Muscle layer of colon (tissue), 2 donors: ENCODE measurements around the gene OLFM3.

Experiments
- H3K27ac ChIP-seq: one replicate; pipeline ENCODE4 v1.7.0; 2013; ENCODE audit warnings: low read depth, mild to moderate bottlenecking, low read length, moderate library complexity
- H3K27me3 ChIP-seq, 2 donors: one replicate each; pipeline ENCODE4 v1.7.0; 2013; ENCODE audit warnings: low read length in 2 of 2, mild to moderate bottlenecking in 2 of 2; ENCODE audit not compliant: insufficient read depth in 2 of 2, control insufficient read depth in 1 of 2
- H3K36me3 ChIP-seq: one replicate; pipeline ENCODE4 v1.7.0; 2013; ENCODE audit warnings: mild to moderate bottlenecking, low read length; ENCODE audit not compliant: insufficient read depth
- H3K4me1 ChIP-seq: one replicate; pipeline ENCODE4 v1.7.0; 2013; ENCODE audit warnings: mild to moderate bottlenecking, low read length; ENCODE audit not compliant: insufficient read depth
- H3K4me3 ChIP-seq, 2 donors: one replicate each; pipeline ENCODE4 v1.7.0; 2013; ENCODE audit warnings: low read length in 2 of 2, low read depth in 1 of 2, mild to moderate bottlenecking in 1 of 2, moderate library complexity in 1 of 2
- H3K9ac ChIP-seq: one replicate; pipeline ENCODE4 v1.7.0; 2013; ENCODE audit warnings: low read length
- H3K9me3 ChIP-seq: one replicate; pipeline ENCODE4 v1.7.0; 2013; ENCODE audit warnings: mild to moderate bottlenecking, low read length
- donor health status: abdominal sarcoma.
- donor health status: Adenocarcinoma of cecum.

Gene OLFM3

DNA sequence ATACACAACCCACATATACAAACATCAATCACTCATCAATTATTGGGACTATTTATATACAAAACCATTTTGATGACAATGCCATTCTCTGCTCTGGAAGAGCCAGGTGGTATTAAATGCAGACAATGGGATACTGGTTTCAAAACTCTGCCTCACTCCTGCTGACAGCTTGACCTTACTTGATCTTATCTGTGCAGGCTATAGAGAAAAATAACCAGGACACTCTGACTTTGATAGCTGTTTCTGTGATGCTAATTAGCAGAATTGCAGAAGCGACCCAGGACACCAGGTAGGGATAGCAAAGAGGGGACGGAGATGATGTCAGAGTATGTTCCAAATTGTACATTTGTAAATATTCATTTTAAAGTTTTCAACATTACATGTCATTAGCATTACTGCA is 89.5 kb downstream of the OLFM3 start:
- Histone ChIP-seq H3K36me3 (no peaks in the 10 kb centered on the region), H3K27me3 (no peaks in the 10 kb centered on the region), H3K9ac (no peak overlapping the region), H3K4me3 (no peak overlapping the region), H3K4me1 (no peaks in the 10 kb centered on the region), H3K9me3 (no peaks in the 10 kb centered on the region), H3K27ac (no peak overlapping the region)

DNA sequence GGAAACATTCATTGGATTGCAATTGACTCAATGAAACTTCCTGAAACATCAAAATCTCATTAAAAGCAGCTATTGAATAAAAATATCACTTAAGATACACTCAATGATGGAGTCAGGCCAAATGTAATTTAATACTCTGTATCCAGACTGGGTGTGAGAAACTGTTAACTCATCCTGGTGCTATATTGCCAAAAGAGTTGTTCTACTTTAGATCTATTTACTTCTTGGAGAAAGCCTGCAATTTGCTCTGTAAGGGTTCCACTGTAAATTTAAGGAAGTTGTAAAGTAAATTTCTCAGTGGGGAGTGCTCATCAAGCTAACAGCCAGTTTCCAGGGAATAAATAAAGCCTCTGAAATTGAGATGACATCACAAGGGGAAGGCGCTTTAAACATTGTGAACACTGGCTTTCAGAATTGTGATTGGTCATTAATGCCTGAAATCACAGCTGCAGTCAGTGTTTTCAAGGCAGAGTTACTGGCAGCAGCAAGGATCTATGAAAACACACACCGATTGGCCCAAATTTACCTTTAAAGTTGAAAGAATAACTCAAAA is 91.4 kb downstream of the OLFM3 start:
- no peak overlapping the region for H3K9ac ChIP-seq
- H3K36me3 ChIP-seq = no peaks in the 10 kb centered on the region
- H3K9me3 ChIP-seq = no peaks in the 10 kb centered on the region
- H3K27ac ChIP-seq = no peak overlapping the region
- H3K4me1 ChIP-seq = no peaks in the 10 kb centered on the region
- H3K4me3 ChIP-seq = no peak overlapping the region
- no peaks in the 10 kb centered on the region for H3K27me3 ChIP-seq

DNA sequence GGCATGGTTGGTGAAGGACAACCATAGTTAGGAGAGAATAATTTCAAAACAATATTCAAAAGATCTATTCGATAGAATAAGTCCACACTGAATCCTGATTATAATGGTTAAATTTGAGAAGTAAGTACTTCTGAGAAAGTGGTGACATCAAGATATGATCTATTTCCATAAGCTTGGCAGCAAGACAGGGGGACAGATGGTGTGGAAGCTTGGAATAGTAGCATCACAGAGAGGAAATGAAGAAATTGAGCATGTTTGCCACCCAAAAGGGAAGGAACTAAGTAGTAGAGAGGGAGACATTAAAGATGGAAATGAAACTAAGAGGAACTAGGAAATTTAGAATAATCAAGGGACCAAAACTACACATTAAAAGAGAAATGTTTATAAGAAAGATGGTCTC is 94.5 kb downstream of the OLFM3 start:
- H3K9ac ChIP-seq = no peak overlapping the region
- H3K4me3 ChIP-seq = no peak overlapping the region
- H3K27me3 ChIP-seq = no peaks in the 10 kb centered on the region
- H3K27ac ChIP-seq = no peak overlapping the region
- H3K36me3 ChIP-seq = no peaks in the 10 kb centered on the region
- no peaks in the 10 kb centered on the region for H3K9me3 ChIP-seq
- H3K4me1 ChIP-seq = no peaks in the 10 kb centered on the region

DNA sequence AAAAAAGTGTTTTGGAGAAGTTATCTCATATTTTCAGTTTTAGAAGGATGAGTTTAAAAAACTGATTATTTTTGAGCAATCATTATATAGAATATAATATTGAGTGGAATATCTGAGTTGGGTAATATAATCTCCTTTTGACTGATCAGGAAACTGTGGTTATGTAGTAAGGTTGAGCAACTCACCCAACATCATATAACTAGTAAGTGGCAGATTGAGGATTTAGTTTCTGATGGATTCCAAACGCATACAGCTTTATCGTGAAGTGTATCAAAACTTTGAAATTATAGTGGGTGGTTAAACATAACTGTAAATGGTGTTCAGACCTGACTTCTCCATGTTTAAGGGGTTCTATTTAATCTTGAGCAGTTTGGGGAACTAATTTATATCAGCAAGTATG is 98.6 kb downstream of the OLFM3 start:
- Histone ChIP-seq H3K9ac (no peak overlapping the region), H3K9me3 (no peaks in the 10 kb centered on the region), H3K27ac (no peak overlapping the region), H3K4me3 (no peak overlapping the region), H3K27me3 (no peaks in the 10 kb centered on the region), H3K4me1 (no peaks in the 10 kb centered on the region), H3K36me3 (no peaks in the 10 kb centered on the region)

DNA sequence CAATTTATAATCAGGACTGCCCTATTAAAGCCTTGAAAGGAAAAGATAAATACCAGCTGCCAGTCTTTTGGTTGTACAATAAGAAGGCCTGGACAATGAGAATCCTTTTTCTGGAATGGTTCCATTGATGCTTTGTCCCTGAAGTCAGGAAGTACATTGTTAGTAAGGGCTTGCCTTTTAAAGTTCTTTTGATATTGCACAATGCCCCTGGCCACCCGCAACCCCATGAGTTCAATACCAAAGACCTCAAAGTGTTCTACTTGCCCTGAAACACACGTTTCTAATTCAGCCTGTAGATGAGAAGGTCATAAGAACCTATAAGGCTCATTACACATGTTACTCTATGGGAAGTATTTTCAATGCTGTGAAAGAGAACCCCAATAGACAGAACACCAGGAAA is 112.1 kb downstream of the OLFM3 start:
- no peaks in the 10 kb centered on the region for H3K36me3 ChIP-seq
- no peak overlapping the region for H3K27ac ChIP-seq
- H3K4me3 ChIP-seq = no peak overlapping the region
- H3K9ac ChIP-seq = no peak overlapping the region
- H3K4me1 ChIP-seq = no peaks in the 10 kb centered on the region
- H3K9me3 ChIP-seq = no peaks in the 10 kb centered on the region
- H3K27me3 ChIP-seq = no peaks in the 10 kb centered on the region

DNA sequence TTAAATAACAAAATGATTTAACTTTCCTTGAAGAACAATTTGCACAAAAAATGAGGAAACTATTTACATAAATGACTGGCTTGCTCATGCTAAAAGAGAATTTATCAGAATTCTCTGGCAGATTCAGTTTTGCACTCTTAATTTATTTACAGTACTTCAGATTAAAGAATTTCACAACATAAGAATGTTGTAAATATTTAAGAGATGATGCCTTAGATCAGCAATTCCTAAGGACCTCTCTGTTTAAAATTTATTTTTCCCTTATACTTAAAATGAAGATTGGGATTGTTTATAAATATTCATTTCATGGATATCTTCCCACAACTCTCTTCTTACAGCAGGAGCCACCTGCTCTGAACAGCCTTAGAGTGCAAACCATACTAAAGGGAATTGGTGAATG is 120.8 kb downstream of the OLFM3 start:
- H3K9ac ChIP-seq = no peak overlapping the region
- H3K27me3 ChIP-seq = no peaks in the 10 kb centered on the region
- H3K4me1 ChIP-seq = no peaks in the 10 kb centered on the region
- no peak overlapping the region for H3K4me3 ChIP-seq
- H3K27ac ChIP-seq = no peak overlapping the region
- no peaks in the 10 kb centered on the region for H3K9me3 ChIP-seq
- H3K36me3 ChIP-seq = no peaks in the 10 kb centered on the region

DNA sequence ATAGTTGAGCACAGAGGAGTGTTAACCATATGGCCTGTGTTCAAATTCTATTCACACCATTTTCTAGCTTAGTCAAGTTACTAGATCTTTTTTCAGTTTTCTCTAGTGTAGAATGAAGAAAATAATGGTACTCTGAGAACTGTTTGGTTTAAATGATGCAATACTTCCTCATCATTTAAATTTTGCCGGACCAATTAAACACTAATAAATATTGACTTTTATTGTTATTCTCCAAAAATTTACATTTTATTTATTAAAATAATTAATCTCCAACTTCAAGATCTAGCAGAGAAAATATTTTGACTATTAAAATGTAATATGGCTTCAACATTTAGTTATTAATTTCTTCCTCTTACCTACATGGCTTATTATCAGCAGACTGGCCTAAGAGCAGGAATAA is 123.1 kb downstream of the OLFM3 start:
- Histone ChIP-seq H3K36me3 (no peaks in the 10 kb centered on the region), H3K9ac (no peak overlapping the region), H3K4me1 (no peaks in the 10 kb centered on the region), H3K27me3 (no peaks in the 10 kb centered on the region), H3K4me3 (no peak overlapping the region), H3K9me3 (no peaks in the 10 kb centered on the region), H3K27ac (no peak overlapping the region)

DNA sequence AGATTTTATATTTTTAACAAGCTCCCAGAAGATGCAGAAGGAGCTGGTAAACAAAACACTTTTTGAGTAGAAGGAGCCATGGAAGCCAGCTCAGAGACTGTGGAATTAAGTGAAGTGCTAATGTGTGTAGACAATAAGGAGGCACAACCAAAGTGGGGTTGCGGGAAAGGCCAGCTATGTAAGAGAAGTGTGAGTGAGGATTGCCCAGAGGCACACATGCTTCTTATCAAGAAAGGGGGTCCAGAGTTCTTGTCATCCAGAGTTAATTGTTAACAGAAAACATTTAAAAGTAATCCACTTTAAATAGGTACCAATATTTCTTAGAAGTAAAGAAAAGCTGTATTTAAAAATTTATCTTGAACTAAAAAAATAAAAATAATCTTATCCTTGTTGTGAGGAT is 136.8 kb downstream of the OLFM3 start:
- no peak overlapping the region for H3K9ac ChIP-seq
- H3K4me1 ChIP-seq = no peaks in the 10 kb centered on the region
- H3K27me3 ChIP-seq = no peaks in the 10 kb centered on the region
- no peaks in the 10 kb centered on the region for H3K36me3 ChIP-seq
- no peak overlapping the region for H3K4me3 ChIP-seq
- no peaks in the 10 kb centered on the region for H3K9me3 ChIP-seq
- no peak overlapping the region for H3K27ac ChIP-seq

DNA sequence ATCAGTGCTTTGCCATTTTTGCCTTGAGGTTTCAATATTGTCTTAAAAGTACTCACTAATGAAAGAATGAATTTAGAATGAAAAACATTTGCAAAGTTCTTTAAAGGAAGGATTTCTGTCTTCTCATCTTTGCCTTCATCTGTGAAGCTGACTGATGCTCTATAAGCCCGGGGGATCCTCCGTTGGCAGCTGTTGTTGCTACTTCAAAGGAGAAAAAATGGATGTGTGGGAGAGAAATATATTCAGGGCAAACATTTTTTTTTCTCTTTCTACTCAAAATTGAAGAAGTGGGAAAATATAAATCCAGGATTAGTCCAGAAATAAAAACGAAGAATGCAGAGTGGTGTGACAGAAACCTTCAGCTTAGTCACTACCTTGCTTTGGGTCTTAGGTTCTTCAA is 142.5 kb downstream of the OLFM3 start:
- H3K9me3 ChIP-seq = no peaks in the 10 kb centered on the region
- H3K27me3 ChIP-seq = no peaks in the 10 kb centered on the region
- no peak overlapping the region for H3K4me3 ChIP-seq
- no peaks in the 10 kb centered on the region for H3K4me1 ChIP-seq
- H3K27ac ChIP-seq = no peak overlapping the region
- no peaks in the 10 kb centered on the region for H3K36me3 ChIP-seq
- no peak overlapping the region for H3K9ac ChIP-seq

DNA sequence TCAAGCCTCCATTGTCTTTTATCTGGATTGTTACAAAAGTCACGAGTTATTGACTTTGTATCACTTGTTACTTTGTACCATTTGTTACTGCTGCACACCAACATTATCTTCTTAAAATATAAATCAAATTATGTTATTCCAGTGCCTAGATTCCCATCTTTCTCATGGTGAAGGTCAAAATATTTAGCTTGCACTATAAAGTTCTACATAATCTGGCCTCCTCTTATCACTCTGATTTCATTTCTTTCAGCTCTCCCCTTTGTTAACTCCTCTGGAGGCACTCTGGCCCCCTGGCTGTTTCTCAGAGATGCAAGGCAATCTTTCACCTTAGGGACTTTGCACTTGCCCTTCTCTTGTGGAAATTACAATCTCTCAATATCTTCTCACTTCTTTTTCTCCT is 143.8 kb downstream of the OLFM3 start:
- no peaks in the 10 kb centered on the region for H3K27me3 ChIP-seq
- no peaks in the 10 kb centered on the region for H3K9me3 ChIP-seq
- H3K9ac ChIP-seq = no peak overlapping the region
- H3K4me1 ChIP-seq = no peaks in the 10 kb centered on the region
- H3K36me3 ChIP-seq = no peaks in the 10 kb centered on the region
- no peak overlapping the region for H3K27ac ChIP-seq
- H3K4me3 ChIP-seq = no peak overlapping the region

DNA sequence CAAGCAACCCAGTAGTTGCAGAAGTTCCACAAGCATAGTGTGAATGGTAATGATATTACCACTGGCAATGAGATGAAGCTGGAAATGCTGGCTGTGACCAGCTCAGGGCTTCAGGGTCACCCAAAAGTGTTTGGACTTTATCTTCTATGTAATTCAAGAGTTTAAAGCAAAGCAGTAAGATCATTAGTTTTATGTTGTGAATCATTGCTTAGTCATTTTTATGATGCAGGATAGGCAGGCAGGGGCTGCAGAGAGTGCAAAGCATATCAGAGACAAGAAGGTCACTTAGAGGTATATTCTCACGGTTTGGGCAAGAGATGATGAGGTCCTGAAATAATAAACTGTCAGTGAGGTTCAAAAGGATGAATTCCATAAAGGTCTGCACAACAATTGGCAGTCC is 147.4 kb downstream of the OLFM3 start:
- Histone ChIP-seq H3K27me3 (no peaks in the 10 kb centered on the region), H3K36me3 (no peaks in the 10 kb centered on the region), H3K9ac (no peak overlapping the region), H3K27ac (no peak overlapping the region), H3K4me1 (no peaks in the 10 kb centered on the region), H3K4me3 (no peak overlapping the region), H3K9me3 (no peaks in the 10 kb centered on the region)

DNA sequence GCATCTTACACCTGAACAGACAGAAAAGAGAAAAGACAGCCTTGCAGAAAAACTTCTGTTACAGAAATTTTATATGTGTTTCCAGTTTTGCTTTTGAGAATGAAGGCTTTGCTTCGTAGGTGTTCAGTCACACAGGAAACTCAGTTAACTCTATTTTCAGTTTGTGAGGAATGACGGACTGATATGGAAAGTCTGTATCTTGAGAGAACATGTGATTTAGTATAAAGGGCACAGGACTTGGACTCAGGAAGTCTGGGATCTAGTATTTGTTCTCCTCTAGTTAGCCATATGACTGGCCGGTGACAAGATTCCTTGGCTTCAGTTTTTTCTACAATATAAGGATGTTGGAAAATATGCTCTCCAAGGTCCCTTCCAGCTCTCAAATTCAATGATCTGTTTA is 149.1 kb downstream of the OLFM3 start:
- Histone ChIP-seq H3K9me3 (no peaks in the 10 kb centered on the region), H3K4me3 (no peak overlapping the region), H3K27ac (no peak overlapping the region), H3K9ac (no peak overlapping the region), H3K36me3 (no peaks in the 10 kb centered on the region), H3K27me3 (no peaks in the 10 kb centered on the region), H3K4me1 (no peaks in the 10 kb centered on the region)
